H9 (cell line): ENCODE measurements around the gene ING5. TPM values are rescaled to one million over a fixed set of nuclear protein-coding genes. Genes with fewer than 3 reads are reported as not detected.

Experiments used
- DNase-seq: peaks from one replicate; pipeline ENCODE4 v3.0.0-alpha.2; 2017
- H2AFZ ChIP-seq: one replicate; pipeline ENCODE4 v1.6.1; 2013; ENCODE audit warnings: mild to moderate bottlenecking, low read length, control low read depth, moderate library complexity
- H2AK5ac ChIP-seq: 2 replicates; pipeline ENCODE4 v1.6.1; 2013; ENCODE audit warnings: low read length, control low read depth, mixed read lengths; ENCODE audit not compliant: insufficient read length
- H2BK120ac ChIP-seq: one replicate; pipeline ENCODE4 v1.6.1; 2013; ENCODE audit warnings: low read depth, mild to moderate bottlenecking, low read length, control low read depth, inconsistent platforms; ENCODE audit not compliant: poor library complexity, severe bottlenecking
- H2BK12ac ChIP-seq: 2 replicates; pipeline ENCODE4 v1.6.1; 2013; ENCODE audit warnings: low read length, control low read depth, mixed read lengths, low read depth; ENCODE audit not compliant: insufficient read length
- H2BK15ac ChIP-seq: 2 replicates; pipeline ENCODE4 v1.6.1; 2013; ENCODE audit warnings: low read depth, low read length, control low read depth
- H2BK20ac ChIP-seq: one replicate; pipeline ENCODE4 v1.6.1; 2013; ENCODE audit warnings: low read depth, mild to moderate bottlenecking, low read length, control low read depth, inconsistent platforms; ENCODE audit not compliant: poor library complexity, severe bottlenecking
- H2BK5ac ChIP-seq: 2 replicates; pipeline ENCODE4 v1.6.1; 2013; ENCODE audit warnings: low read length, control low read depth, mixed read lengths; ENCODE audit not compliant: insufficient read length
- H3K14ac ChIP-seq: 2 replicates; pipeline ENCODE4 v1.6.1; 2013; ENCODE audit warnings: low read length, control low read depth; ENCODE audit not compliant: insufficient read depth
- H3K18ac ChIP-seq: 2 replicates; pipeline ENCODE4 v1.6.1; 2013; ENCODE audit warnings: low read depth, mild to moderate bottlenecking, mixed read lengths, low read length, control low read depth; ENCODE audit not compliant: insufficient read length
- H3K23ac ChIP-seq: 2 replicates; pipeline ENCODE4 v1.6.1; 2013; ENCODE audit warnings: low read length, control low read depth, mixed read lengths, low read depth; ENCODE audit not compliant: insufficient read length
- H3K23me2 ChIP-seq: 2 replicates; pipeline ENCODE4 v1.6.1; 2013; ENCODE audit warnings: low read depth, mild to moderate bottlenecking, mixed read lengths, low read length, control low read depth; ENCODE audit not compliant: insufficient read length, poor library complexity, severe bottlenecking
- H3K27ac ChIP-seq: 2 replicates; pipeline ENCODE4 v1.5.1; 2013; ENCODE audit warnings: low read length, control low read depth, mixed read lengths, low read depth; ENCODE audit not compliant: insufficient read length
- H3K27me3 ChIP-seq: 2 replicates; pipeline ENCODE4 v1.6.1; 2013; ENCODE audit warnings: low read length, control low read depth, inconsistent platforms; ENCODE audit not compliant: insufficient read depth
- H3K4ac ChIP-seq: 2 replicates; pipeline ENCODE4 v1.6.1; 2013; ENCODE audit warnings: low read depth, mild to moderate bottlenecking, control low read depth, inconsistent platforms, low read length, moderate library complexity
- H3K4me1 ChIP-seq: 2 replicates; pipeline ENCODE4 v1.6.1; 2013; ENCODE audit warnings: low read length, control low read depth, inconsistent platforms; ENCODE audit not compliant: insufficient read depth
- H3K4me2 ChIP-seq: 2 replicates; pipeline ENCODE4 v1.6.1; 2013; ENCODE audit warnings: low read length, control low read depth, mixed read lengths; ENCODE audit not compliant: insufficient read length, insufficient read depth
- H3K56ac ChIP-seq: 2 replicates; pipeline ENCODE4 v1.6.1; 2013; ENCODE audit warnings: low read depth, mild to moderate bottlenecking, mixed read lengths, low read length, control low read depth; ENCODE audit not compliant: insufficient read length
- H3K79me1 ChIP-seq: 2 replicates; pipeline ENCODE4 v1.6.1; 2013; ENCODE audit warnings: low read depth, mild to moderate bottlenecking, moderate library complexity, low read length, control low read depth, inconsistent platforms; ENCODE audit not compliant: insufficient read depth, poor library complexity, severe bottlenecking
- H3K79me2 ChIP-seq: 2 replicates; pipeline ENCODE4 v1.6.1; 2013; ENCODE audit warnings: low read length, control low read depth, inconsistent platforms; ENCODE audit not compliant: insufficient read depth
- H3K9ac ChIP-seq: 2 replicates; pipeline ENCODE4 v1.6.1; 2013; ENCODE audit warnings: low read length, control low read depth, mixed read lengths; ENCODE audit not compliant: insufficient read length; ENCODE audit errors: extremely low read depth
- H3K9me3 ChIP-seq: one replicate; pipeline ENCODE4 v1.6.1; 2013; ENCODE audit warnings: low read depth, low read length, inconsistent platforms; ENCODE audit not compliant: control insufficient read depth
- H3T11ph ChIP-seq: one replicate; pipeline ENCODE4 v1.6.1; 2013; ENCODE audit warnings: mild to moderate bottlenecking, low read length, control low read depth, inconsistent platforms
- H4K20me1 ChIP-seq: one replicate; pipeline ENCODE4 v1.6.1; 2013; ENCODE audit not compliant: control insufficient read depth, insufficient read length, insufficient read depth
- H4K5ac ChIP-seq: 2 replicates; pipeline ENCODE4 v1.6.1; 2013; ENCODE audit warnings: low read depth, mild to moderate bottlenecking, mixed read lengths, low read length, control low read depth; ENCODE audit not compliant: insufficient read length
- H4K8ac ChIP-seq: replicated peaks from 2 replicates; pipeline ENCODE4 v1.6.1; 2013; ENCODE audit warnings: low read length, control low read depth, mixed read lengths, low read depth; ENCODE audit not compliant: insufficient read length
- H4K91ac ChIP-seq: 2 replicates; pipeline ENCODE4 v1.6.1; 2013; ENCODE audit warnings: low read depth, mild to moderate bottlenecking, moderate library complexity, mixed read lengths, low read length, control low read depth; ENCODE audit not compliant: insufficient read length
- H3K27ac Mint-ChIP-seq, 3 experiments: 2 replicates in 2 of 3; 3 replicates in 1 of 3; pipeline ENCODE4 v1.8.0; 2020 to 2021; ENCODE audit warnings: mixed read lengths in 3 of 3, mild to moderate bottlenecking in 1 of 3, moderate library complexity in 1 of 3
- H3K27me3 Mint-ChIP-seq: 2 replicates; pipeline ENCODE4 v1.8.0; 2021; ENCODE audit warnings: low read depth, mild to moderate bottlenecking, moderate library complexity, mixed read lengths
- H3K36me3 Mint-ChIP-seq, 3 experiments: 2 replicates in 2 of 3; 3 replicates in 1 of 3; pipeline ENCODE4 v1.8.0; 2020 to 2021; ENCODE audit warnings: low read depth in 3 of 3, mixed read lengths in 3 of 3; ENCODE audit not compliant: insufficient read depth in 1 of 3
- H3K4me1 Mint-ChIP-seq, 2 experiments: 2 replicates each; pipeline ENCODE4 v1.8.0; 2020; ENCODE audit warnings: mixed read lengths in 2 of 2
- H3K4me3 Mint-ChIP-seq, 2 experiments: 2 replicates in 1 of 2; 3 replicates in 1 of 2; pipeline ENCODE4 v1.8.0; 2020 to 2021; ENCODE audit warnings: mild to moderate bottlenecking in 2 of 2, mixed read lengths in 2 of 2, moderate library complexity in 1 of 2
- H3K9me3 Mint-ChIP-seq, 2 experiments: 2 replicates in 1 of 2; 3 replicates in 1 of 2; pipeline ENCODE4 v1.8.0; 2020; ENCODE audit warnings: mild to moderate bottlenecking in 2 of 2, mixed read lengths in 2 of 2, moderate library complexity in 1 of 2
- WGBS: extraction: QIAGEN DNeasy Blood & Tissue Kit; methylation state at CpG from one replicate; pipeline ENCODE4 v1.1.7; 2013; ENCODE audit warnings: missing lambda C conversion rate, low lambda C conversion rate, mixed read lengths; ENCODE audit not compliant: insufficient read length; ENCODE audit errors: extremely low coverage; 5-methylcytosine and 5-hydroxymethylcytosine counted together
- total RNA-seq: library from RNA; stranded (reverse); gene quantifications from 2 replicates; pipeline ENCODE4 v1.2.1, GENCODE V29; 2021
- TF ChIP-seq, protein P1 (sequence below): fragments of 200-600 bp; sonication (generic); conservative IDR thresholded peaks from 3 replicates; pipeline ENCODE4 v1.8.0; 2021; ENCODE audit warnings: antibody characterized with exemption, mild to moderate bottlenecking

Gene ING5
- total RNA-seq, 1 experiment from 2014 or later, result 66.0 TPM

DNA sequence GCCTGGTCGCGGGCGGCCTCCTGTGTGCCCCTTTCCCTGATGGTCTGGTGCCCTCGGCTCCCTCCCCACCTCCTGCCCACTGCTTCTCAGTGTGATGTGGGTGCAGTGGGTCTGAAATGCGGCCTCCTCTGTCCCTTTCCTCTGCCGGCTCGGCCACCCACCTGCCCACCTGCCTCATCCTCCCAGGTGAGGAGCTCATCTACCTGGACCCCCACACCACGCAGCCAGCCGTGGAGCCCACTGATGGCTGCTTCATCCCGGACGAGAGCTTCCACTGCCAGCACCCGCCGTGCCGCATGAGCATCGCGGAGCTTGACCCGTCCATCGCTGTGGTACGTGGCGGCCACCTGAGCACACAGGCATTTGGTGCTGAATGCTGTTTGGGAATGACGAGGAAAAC, 33.5 kb upstream of the ING5 start:
- Histone ChIP-seq H3K23ac (no peak overlapping the region), H3K18ac (no peak overlapping the region), H3K9ac (no peak overlapping the region), H2AFZ (no peak overlapping the region), H3K56ac (no peak overlapping the region), H3K27ac (no peak overlapping the region), H3K23me2 (no peaks in the 10 kb centered on the region), H3K79me1 (no peaks in the 10 kb centered on the region), H4K8ac (no peak overlapping the region), H4K20me1 (no peaks in the 10 kb centered on the region), H2BK120ac (no peak overlapping the region), H3T11ph (no peak overlapping the region), H2BK15ac (no peak overlapping the region), H3K79me2 (no peaks in the 10 kb centered on the region), H2AK5ac (no peak overlapping the region), H2BK12ac (no peak overlapping the region), H3K9me3 (no peaks in the 10 kb centered on the region), H3K4ac (no peak overlapping the region), H2BK5ac (no peak overlapping the region), H2BK20ac (no peak overlapping the region), H3K4me2 (no peak overlapping the region), H3K4me1 (no peaks in the 10 kb centered on the region), H3K27me3 (no peaks in the 10 kb centered on the region), H3K14ac (no peak overlapping the region), H4K5ac (no peak overlapping the region), H4K91ac (no peak overlapping the region)
- no CpG with 5 or more reads among the region's 21 CpGs for WGBS
- Mint-ChIP-seq H3K9me3 (no peaks in the 10 kb centered on the region), H3K36me3 (peaks cover 10 to 65% (median 57%) of the 10 kb centered on the region in 3 experiments; a peak in 6 of 7 replicates), H3K4me1 (peaks cover 2 to 5% of the 10 kb centered on the region in 2 experiments; a peak in 3 of 4 replicates), H3K27me3 (no peaks in the 10 kb centered on the region), H3K27ac (no peak overlapping the region; a peak in 1 of 7 replicates), H3K4me3 (no peak overlapping the region; a peak in 1 of 5 replicates)
- TF ChIP-seq, protein P1, sequence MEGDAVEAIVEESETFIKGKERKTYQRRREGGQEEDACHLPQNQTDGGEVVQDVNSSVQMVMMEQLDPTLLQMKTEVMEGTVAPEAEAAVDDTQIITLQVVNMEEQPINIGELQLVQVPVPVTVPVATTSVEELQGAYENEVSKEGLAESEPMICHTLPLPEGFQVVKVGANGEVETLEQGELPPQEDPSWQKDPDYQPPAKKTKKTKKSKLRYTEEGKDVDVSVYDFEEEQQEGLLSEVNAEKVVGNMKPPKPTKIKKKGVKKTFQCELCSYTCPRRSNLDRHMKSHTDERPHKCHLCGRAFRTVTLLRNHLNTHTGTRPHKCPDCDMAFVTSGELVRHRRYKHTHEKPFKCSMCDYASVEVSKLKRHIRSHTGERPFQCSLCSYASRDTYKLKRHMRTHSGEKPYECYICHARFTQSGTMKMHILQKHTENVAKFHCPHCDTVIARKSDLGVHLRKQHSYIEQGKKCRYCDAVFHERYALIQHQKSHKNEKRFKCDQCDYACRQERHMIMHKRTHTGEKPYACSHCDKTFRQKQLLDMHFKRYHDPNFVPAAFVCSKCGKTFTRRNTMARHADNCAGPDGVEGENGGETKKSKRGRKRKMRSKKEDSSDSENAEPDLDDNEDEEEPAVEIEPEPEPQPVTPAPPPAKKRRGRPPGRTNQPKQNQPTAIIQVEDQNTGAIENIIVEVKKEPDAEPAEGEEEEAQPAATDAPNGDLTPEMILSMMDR, result no peak
- no peak for DNase-seq
